GM18951 (cell line): Measurements from ENCODE around the gene WHAMM.
"Not testable (repeated sequence)": the region's sequence is repeated elsewhere in the genome, so short reads cannot be mapped to it uniquely, and the experiment has no call there.

Experiments used
- POLR2A ChIP-seq: IDR thresholded peaks from 4 replicates; pipeline ENCODE4 v1.6.1; 2011; ENCODE audit warnings: mild to moderate bottlenecking; ENCODE audit not compliant: insufficient read length, insufficient read depth; ENCODE audit errors: extremely low read depth
- in situ Hi-C: fragments of 300-500 bp; cut with MboI; formaldehyde crosslinking; loops from one replicate; pipeline ENCODE4 v1.12.0; 2022; ENCODE audit warnings: low sequenced_read_pairs, mixed read lengths, inconsistent platforms; ENCODE audit not compliant: unreplicated experiment

Gene WHAMM

GRCh38 chr15:82852941-82853561 is 43.6 kb downstream of the WHAMM start:
- in situ Hi-C loops, result no loop called here
- TF ChIP-seq POLR2A, result no peak

- no peak for TF ChIP-seq POLR2A
- in situ Hi-C loops, result no loop called here
Measured at GRCh38 chr15:82854554-82854953, 45.1 kb downstream of the WHAMM start.

- in situ Hi-C loops, result no loop called here
- no peak for TF ChIP-seq POLR2A
Measured at GRCh38 chr15:82855286-82856100, 46.1 kb downstream of the WHAMM start.

- no peak for TF ChIP-seq POLR2A
- in situ Hi-C loops, result no loop called here
Measured at GRCh38 chr15:82856397-82857170, 47.2 kb downstream of the WHAMM start.

GRCh38 chr15:82858932-82859331 is 49.5 kb downstream of the WHAMM start:
- no peak for TF ChIP-seq POLR2A
- in situ Hi-C loops, result no loop called here

- no peak for TF ChIP-seq POLR2A
- in situ Hi-C loops, result no loop called here
Measured at GRCh38 chr15:82862886-82863285, 53.5 kb downstream of the WHAMM start.

GRCh38 chr15:82864967-82865366 is 55.5 kb downstream of the WHAMM start:
- TF ChIP-seq POLR2A, result no peak
- in situ Hi-C loops, result no loop called here

- in situ Hi-C loops, result not testable (repeated sequence)
Measured at GRCh38 chr15:82865581-82865980, 56.2 kb downstream of the WHAMM start.

GRCh38 chr15:82865981-82866380 is 56.6 kb downstream of the WHAMM start:
- in situ Hi-C loops, result not testable (repeated sequence)

GRCh38 chr15:82870727-82871320 is 61.4 kb downstream of the WHAMM start:
- in situ Hi-C loops, result no loop called here
- TF ChIP-seq POLR2A, result no peak

GRCh38 chr15:82871358-82871757 is 61.9 kb downstream of the WHAMM start:
- in situ Hi-C loops, result no loop called here
- TF ChIP-seq POLR2A, result no peak

- no peak for TF ChIP-seq POLR2A
- in situ Hi-C loops, result no loop called here
Measured at GRCh38 chr15:82871832-82872484, 62.5 kb downstream of the WHAMM start.

- TF ChIP-seq POLR2A, result no peak
- in situ Hi-C loops, result no loop called here
Measured at GRCh38 chr15:82873000-82873680, 63.7 kb downstream of the WHAMM start.

GRCh38 chr15:82874267-82874666 is 64.8 kb downstream of the WHAMM start:
- in situ Hi-C loops, result no loop called here
- no peak for TF ChIP-seq POLR2A
